GM18870 (cell line): ENCODE measurements around the gene CSAD.
"Not testable (repeated sequence)": the region's sequence is repeated elsewhere in the genome, so short reads cannot be mapped to it uniquely, and the experiment has no call there.

Experiments
- ATAC-seq: cut with Tn5 transposase; IDR thresholded peaks from one replicate; pipeline ENCODE4 v1.9.1; 2021; ENCODE audit warnings: moderate library complexity; ENCODE audit not compliant: unreplicated experiment

CSAD gene

GRCh38 chr12:53112431-53112830, 68.3 kb downstream of the CSAD start:
- ATAC-seq: not testable (repeated sequence)
